Endometrial microvascular endothelial cells (primary cell): Measurements from ENCODE around the gene TBXAS1. TPM values are rescaled to one million over a fixed set of nuclear protein-coding genes. Genes with fewer than 3 reads are reported as not detected.

Experiments
- in situ Hi-C: cut with HindIII; loops from 2 replicates; pipeline ENCODE4 v1.10.0; 2017; ENCODE audit warnings: low sequenced_read_pairs, low pct_unique_long_range_greater_than_20kb; ENCODE audit errors: inconsistent ontology term
- total RNA-seq: library from RNA; depleted of rRNA; stranded (reverse); fragments of >200 nt; gene quantifications from one replicate; pipeline ENCODE4 v1.2.3, GENCODE V29; 2015; ENCODE audit errors: inconsistent ontology term

TBXAS1 gene
- total RNA-seq, 1 donor from 2014 or later: 6.3 TPM

DNA sequence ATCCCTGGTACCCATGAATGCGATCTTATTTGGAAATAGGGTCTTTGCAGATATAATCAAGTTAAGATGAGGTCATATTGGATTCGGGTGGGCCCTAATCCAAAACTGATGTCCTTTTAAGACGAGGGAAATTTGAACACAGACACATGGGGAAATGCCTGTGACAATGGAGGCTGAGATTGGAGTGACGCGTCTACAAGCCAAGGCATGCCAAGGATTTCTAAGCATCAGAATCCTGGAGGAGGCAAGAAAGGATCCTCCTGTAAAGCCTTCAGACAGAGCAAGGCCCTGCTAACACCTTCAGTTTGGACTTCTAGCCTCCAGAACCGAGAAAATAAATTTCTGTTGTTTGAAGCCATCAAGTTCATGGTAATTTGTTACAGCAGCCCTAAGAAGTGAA is 215.2 kb downstream of the TBXAS1 start:
- in situ Hi-C loops: no loop called here

DNA sequence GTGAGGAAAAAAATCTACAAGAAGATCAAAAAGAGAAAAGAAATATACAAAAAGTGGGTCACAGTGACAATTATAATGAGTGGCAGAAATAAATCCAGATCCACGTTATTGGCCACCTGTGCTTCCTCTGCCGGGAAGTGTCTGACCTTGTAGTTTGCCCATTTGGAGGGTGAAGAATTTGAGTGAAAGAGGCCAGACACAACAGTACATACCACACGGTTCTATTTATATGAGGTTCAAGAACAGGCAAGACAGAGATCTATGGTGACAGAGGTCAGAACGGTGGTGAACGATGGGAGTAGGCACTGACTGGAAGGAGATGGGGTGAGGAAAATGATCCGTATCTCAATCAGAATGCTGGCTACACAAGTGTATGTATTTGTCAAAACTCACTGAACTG is 216.6 kb downstream of the TBXAS1 start:
- in situ Hi-C loops: no loop called here

DNA sequence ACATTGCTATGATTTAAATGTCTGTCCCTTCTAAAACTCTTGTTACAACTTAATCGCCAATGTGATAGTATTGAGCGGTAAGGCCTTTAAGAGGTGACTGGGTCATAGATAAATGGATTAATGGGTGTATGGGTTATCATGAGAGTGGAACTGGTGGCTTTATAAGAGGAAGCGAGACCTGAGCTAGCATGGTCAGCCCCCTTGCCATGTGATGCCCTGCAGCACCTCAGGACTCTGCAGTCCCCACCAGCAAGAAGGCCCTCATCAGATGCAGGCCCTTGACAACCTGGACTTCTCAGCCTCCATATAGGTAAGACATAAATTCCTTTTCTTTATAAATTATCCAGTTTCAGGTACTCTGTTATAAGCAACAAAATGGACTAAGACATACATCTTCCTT is 218.1 kb downstream of the TBXAS1 start:
- in situ Hi-C loops: no loop called here

DNA sequence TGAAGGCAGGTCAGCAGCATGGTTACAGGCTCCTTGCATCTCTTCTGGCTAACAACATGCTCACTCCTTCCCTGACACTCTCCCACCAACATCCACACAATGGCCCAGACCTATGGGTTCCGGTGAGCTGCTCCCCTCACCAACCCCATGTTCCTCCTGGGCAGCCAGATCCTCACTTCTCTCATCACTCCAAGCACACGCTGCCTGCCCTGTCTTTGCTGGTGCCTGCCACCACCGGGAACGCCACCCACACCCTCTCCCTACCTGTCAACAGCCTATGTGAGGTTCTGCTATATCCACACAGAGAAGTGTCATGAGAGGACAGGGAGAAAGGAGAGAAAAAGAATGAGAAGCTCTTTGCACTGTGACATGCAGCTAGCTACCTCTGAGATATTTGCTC is 219.1 kb downstream of the TBXAS1 start:
- in situ Hi-C loops: no loop called here

DNA sequence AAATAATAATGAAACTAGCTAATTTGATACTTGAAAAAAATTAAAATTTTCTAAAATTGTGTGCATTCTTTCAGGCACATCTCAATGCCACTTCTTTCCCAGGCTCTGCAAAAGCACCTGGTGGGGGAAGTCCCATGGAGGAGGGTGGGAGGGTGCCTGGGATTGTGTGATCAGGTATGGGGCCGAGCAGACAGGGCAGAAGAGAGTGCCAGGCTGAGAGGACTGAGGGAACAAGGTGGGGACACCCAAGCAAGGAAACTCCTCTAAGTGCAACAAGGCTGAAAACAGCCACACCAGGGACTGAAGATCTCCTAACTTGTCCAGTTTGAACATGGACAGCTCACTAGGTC is 219.9 kb downstream of the TBXAS1 start:
- in situ Hi-C loops: no loop called here

DNA sequence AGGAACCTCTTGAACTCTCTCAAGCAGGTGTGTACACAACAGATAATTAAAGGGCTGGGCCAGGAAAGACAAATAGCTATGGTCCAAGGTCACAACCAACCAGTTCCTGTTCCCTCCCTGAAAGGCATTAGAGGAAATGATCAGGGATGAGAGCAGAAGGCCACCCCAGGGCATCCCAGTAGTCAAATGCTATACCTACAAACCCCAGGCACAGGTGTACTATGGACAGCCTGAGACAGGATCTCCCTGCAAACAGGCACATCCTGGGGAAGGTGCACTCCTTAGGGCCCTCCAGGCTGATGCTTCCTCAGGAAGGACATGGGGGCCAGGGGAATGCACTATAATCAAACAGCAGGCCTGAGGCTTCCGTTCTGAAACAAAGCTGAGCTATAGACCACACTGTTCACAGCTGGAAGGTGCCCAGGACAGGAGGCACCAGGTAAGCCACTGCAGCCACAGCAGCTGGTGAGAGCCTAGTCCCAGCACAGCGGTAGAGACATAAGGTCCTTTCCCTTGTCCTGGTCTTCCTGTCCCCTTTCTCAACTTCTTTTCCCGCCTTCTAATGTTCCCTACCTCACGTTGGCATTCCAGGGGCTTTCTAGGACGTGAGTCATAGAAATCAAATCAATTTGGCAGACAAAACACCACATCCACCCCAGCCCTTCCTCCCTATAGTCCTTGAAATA is 220.4 kb downstream of the TBXAS1 start:
- in situ Hi-C loops: no loop called here

DNA sequence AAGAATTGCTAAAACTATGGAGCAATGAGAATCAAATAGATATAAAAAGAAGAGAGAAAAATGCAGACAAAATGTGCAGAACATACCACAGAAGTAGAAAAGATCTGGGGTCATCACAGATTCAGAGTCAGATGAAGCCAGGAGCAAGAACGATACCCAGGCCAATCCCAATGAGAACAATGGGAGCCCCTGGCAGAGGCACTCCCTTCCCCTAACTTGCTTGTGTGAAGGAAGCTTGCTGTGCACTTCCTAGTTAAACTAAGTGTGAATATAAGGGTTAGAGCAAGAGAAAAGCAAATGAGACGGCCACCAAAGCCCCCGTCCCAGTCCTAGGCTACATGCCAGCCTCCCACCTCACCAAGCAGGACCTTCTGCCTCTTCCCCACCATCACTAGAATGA is 221.0 kb downstream of the TBXAS1 start:
- in situ Hi-C loops: no loop called here

DNA sequence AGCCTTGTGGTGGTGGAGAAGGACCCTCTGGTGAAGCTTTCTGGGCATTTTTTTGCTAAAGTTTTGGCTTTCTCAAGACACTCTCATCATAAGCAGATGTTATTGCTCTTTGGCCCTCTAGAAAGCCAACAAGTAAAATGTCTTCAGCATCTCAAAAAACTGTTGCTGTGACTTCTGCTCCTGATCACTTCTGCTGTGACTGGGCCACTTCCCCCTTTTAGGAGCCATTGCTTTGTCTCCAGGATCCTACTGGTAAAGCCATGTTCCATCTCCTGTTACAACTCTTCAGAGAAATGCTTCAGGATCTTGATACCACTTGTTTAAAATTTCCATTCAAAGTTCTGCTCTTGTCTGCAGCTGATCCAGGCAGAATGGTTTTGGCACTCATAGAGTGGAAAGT is 222.8 kb downstream of the TBXAS1 start:
- in situ Hi-C loops: no loop called here

DNA sequence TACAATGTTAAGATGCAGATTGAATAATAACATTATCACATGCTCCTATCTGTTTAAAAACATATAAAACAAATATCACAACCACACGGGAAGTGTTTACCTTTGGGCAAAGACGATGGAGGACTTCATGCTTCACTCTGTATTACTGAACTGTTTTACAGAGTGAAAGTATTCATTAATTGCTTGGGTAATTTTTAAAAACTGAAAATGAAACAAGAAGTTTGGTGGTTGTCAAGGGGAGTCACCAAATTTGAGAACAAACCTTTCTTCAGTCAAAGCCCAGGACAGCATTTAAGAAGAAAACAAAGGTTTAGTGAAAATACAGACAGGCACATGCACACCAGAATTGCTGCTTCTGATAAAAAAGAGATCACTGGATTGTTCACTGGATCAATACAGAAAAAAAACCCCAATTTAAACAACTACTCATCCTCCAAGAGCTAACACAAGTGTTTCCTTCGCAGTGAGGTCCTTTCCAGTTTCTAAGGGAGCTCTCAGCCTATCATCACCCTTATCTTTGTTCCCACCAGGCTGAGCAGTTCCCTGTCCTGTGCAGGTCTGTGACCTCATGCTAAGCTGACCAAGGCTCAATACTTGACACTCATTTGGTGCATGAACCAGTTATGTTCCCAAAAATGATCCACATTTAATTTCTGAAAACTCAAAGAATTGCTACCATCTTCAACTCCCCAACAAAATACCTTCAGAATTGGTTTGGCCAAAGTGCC is 224.9 kb downstream of the TBXAS1 start:
- in situ Hi-C loops: no loop called here

DNA sequence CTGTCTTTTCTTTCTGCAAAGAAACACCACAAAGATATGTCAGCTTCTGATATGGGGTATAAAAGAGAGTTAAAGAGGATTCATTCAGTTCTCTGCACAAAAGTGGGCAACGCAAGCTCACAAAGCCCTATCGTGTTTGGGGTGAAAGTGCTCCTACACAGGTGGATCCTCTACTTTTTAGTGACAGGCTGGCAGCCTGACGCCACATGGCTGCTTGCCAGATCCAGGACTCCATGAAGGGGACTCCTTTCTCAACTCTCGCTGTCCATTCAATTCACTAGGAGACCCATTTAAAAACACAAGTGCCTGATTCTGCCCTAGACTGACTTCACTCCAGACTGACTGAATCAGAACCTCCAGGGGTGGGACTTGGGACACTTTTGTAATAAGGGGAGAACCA is 225.7 kb downstream of the TBXAS1 start:
- in situ Hi-C loops: no loop called here

DNA sequence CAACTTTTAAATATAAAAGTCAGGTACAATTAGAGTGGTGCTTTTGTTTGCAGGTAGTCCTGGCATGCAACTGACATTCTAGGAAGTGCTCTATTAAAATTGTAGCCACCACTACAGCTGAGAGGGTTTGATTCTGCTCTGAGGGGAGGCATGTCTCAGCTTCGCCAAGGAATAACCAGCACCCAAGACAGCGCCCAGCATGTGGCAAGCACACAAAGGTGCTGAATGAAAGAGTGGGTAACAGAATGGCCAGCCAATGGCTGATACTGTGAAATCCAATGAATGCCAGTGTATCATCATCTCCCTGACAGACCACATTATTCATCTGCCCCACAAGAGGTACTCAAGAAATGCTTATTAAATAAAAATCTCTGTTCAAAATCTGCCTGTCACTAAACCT is 226.8 kb downstream of the TBXAS1 start:
- in situ Hi-C loops: no loop called here

DNA sequence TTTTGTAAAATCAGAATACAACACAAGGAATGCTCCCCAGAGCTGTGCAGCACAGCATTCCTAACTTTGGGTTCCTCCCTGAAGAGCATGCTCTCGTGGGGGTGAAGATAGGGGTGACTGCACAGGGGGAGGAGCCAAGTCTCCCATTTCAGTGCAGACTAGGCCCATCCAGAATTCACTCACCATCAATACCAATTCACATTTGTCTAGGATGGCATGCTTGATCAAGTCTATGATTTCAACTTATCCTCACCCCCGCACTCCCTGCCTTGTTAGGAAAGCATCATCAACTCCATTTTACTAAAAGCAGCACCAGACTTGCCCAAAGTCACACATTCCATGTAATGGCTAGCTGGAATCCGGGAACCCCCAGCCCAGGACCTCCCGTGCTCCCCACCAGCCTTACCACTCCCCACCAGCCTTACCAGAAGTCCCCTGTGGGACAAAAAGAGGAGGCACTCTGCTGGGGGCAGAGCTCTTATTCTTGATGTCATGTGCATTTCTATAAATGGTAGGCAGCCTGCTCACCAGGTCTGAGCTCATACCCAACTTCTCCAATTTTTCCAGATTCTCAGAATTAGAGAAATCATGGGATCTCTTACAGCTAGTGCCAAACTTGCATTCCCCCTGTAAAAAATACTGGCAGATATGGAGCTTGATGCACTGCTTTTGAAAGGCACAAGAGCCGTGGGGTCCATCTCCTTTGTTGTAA is 227.5 kb downstream of the TBXAS1 start:
- in situ Hi-C loops: no loop called here

DNA sequence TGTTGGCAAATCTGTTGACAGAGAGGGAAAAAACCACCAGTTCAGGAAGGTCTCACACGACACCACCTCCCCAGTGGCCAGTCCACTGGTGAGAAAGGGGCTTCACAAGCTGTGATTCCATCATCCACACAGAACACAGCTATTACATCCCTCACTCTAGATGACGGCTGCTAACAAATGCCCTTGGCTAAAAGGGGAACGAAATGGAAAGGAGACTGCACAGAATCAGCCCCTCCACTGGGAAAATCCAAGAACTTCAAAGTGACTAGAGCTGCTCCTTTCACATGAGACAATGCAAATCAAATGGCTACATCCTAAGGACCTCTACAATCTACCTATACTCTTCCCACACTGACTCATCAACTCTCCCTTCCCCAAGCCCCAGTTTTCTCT is 228.1 kb downstream of the TBXAS1 start:
- in situ Hi-C loops: no loop called here

DNA sequence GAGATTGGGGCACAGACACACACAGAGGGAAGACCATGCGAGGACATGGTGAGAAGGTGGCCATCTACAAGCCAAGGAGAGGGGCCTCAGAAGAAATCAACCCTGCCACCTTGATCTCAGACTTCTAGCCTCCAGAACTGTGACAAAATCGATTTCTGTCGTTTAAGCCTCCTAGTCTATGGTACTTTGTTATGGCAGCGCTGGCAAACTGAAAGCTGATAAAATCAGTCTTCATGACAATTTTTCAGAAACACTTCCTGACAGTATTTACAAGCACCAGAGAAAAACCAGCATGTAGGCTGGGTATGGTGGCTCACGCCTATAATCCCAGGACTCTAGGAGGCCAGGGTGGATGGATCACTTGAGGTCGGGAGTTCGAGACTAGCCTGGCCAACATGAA is 229.5 kb downstream of the TBXAS1 start:
- in situ Hi-C loops: no loop called here

DNA sequence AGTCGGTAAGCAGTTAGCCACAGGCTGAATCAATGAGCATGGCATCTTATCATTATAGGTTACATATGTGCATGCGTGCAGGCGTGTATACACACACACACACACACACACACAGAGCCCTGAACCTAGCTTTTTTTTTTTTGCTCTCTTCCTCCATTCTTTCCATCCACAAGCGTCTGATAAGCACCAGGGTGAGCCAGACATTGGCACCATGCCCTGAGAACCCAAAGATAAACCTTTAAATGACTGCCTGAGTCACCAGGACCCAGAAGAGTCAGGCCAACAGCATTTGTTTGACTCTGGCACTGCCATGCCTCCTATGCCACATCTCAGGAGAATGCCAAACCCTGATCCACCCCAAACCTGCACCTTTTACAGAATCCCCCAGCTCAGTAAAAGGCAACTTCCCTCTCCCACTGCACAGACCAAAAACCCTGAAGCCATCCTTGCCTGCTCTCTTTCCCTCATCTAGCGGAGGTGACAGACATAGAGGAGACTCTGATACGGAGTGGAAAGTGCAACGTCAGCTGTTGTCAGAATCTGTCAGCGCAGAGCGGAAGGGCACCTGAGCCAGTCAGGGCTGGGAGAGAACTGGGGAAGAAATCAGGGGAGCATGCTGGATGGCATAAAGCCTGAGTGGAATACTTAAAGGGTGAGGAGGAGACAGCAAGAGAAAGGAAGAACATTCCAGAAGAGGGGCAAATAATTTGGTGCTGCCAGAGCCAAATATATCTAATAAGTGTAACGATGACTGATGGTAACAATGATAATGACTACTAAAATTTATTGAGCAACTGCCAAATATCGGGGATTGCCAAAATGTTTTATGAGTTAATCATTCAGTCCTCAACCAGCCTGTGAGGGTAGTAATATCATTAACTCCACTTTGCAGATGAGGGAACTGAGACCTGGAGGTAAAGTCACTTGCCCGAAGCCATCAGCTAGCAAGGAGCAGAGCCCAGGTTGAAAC is 230.5 kb downstream of the TBXAS1 start:
- in situ Hi-C loops: no loop called here

DNA sequence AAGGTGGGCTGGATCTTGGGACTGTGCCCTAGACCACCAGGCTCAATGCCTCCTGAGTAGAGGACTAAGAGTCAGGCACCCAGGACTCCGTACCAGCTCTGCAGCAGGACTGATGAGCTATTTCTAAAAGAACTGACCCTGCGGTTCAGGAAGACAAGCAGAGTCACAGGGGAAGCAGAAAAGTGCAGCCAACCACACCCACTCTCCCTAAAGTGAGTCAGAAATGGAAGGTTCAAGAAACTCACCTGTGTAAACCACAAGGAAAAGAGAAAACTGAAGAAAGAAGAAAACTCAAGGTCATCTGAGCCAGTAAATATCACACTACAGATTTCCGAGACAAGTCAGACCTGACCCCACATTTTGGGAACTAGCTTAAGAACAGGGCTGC is 231.2 kb downstream of the TBXAS1 start:
- in situ Hi-C loops: no loop called here

DNA sequence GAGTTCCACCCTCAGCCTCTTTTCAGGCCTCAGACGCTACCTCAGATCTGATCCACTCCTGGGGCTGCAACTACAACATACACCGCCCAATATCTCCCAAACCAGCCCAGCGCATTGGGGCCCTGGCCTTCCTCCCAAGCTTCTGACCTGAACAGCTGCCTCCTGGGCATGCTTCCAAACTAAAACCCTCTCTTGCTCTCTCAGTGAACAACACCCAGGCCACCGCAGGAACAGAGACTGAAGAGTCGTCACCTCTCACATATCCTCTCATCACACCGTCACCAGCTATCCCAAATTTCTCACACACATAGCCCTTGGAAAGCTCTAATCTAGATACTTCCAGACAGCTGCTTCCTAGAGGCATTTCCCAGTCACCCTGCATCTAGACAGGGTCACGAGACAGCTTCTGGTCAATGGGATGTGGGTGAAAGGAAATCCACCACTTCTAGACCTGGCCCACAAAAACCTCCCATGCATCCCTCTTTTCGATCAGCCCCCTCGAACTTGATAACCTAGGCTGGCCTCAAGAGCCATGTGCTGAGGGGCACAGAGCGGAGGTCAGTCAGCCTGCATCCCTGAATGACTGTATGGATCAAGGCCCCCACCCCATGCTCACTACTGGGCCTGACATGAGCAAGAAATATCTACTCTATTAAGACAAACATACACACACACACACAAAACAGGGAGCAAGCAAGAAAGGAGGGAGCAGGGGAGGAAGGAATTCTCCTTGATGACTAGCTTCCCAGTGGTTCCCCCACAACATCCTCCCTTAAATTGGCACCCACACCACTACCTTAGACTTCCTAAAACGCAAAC is 231.9 kb downstream of the TBXAS1 start:
- in situ Hi-C loops: no loop called here

DNA sequence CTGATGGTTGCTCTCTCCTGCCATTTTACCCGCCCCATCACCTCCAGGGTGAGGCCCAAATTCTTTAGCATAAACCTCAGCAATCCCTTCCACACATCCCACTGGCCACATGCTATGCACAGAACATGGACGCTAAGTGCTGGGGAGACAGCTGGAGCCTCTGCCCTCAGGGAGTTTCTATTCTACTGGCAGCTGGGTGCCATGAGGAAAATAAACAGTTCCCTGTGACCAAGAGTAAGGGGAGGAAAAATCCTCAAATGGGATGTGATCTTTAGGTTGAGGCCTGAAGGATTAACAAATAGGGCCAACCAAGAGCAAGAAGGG is 232.5 kb downstream of the TBXAS1 start:
- in situ Hi-C loops: no loop called here

DNA sequence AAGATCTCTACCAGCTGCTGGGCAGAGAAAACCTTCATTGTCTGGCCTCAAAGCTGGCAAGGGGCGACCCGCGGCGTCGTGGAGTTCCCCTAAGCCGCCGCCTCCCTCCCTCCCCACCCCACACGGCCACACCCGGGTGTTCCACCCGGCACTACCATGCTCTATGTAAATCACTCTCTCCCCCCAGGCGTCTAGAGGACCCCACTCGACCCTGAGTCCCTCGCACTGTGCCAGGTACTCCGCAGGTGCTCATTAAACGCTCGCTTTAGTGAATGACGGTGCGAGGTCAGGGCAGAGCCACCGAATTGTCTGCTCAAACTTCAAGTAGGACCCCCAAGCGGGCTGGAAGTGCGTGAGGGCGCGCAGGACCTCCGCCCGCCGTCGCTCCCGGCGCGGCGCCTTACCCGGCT is 233.1 kb downstream of the TBXAS1 start:
- in situ Hi-C loops: no loop called here
